ENCODE data around the gene PIK3CB.

GRCh38 chr3:138829097-138829496 lies 5.6 kb downstream of the PIK3CB start:
- TF ChIP-seq CTCF (IDR thresholded peaks at IDR 0.05; ENCODE audit: low read depth, low read length) (no peak), POLR2A (IDR thresholded peaks at IDR 0.05; ENCODE audit: extremely low read depth, insufficient read length) (no peak), MYC (IDR thresholded peaks at IDR 0.05; ENCODE audit: low read depth, low read length) (no peak)

Measured in NB4 (cell line).